ENCODE data around the gene RNU2-63P.
"Not testable (repeated sequence)": the region's sequence is repeated elsewhere in the genome, so short reads cannot be mapped to it uniquely, and the experiment has no call there.

The RNU2-63P gene

DNA sequence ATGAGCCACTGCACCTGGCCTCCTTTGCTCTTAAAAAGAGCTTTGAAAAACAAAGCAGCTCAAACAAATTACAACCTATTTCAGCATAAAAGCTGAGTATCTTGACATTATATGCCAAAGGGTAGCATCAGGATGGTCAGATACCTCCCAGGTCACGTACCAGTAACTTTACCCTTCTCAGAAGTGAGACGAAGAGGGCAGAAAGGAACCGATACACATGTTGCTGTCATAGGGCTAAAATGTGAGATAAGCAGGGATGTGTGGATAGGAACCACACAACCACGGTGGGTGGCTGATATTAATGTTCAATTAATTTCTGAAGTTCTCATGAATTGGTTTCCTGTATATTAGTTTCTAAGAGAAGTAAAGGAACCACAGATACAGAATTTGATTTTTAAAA lies 12.6 kb upstream of the RNU2-63P start:
- DNase-seq (ENCODE audit: low spot score), result no peak

DNA sequence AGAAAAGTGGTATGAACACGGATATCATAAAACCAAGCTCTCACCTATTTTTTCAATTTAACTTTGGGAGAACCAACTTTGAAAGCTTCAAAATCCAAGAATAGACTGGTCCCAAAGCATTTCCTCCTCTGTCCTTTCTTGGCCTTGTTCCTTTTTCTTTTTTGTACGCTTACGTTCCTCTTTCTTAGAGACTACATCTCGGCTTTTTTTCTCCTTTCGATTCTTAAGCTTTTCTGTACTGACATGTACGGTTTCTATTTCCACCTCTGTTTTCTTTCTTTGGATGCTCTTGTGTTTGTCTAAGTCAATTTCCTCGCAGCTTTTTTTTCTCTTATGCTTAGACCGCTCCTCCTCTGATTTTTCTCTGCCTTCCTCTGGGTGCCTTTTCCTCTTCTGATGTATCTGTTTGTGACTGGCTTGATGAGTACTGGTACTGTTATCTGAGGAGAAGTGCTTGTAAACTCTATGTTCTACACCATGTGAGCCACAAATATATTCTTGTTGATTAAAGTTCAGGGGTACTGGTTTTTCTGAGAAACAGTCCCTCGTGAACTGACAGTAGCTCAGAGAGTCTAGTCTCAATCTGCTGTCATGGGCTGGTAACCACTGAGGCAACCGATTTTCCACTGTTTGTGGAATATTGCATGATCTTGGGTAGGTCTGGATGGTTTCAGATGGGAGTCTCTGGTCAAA lies 11.5 kb upstream of the RNU2-63P start:
- DNase-seq (ENCODE audit: low spot score), result no peak

DNA sequence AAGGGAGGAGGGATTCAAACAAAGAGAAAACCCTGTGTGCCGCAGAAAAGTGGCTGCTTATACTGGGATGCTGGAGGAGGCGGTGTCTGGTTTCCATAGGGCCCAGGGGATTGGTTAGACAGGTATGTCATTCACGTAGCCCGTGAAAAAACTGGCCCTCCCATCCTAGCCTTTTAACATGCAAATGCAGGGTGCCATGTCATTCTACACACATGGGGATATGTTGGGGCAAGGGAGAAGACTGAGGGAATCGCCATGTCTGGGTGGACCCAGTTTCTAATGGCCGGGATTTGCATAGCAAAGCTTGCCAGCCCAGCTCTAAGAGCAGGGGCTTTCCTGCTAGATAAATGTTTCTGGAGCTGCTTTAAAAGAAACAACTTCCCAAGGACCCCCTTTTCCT lies 8.2 kb upstream of the RNU2-63P start:
- DNase-seq (ENCODE audit: low spot score), result no peak

DNA sequence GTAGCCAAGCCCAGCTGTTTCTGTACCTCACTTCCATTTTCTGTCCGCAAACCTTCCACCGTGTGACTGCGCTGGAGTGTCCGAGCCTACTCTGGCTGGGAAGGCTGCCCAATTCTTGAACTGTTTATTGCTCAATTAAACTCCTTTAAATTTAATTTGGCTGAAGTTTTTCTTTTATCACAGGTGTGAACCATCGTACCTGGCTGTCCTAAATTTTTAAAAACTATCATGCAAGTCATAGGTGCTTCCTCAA lies 6.2 kb upstream of the RNU2-63P start:
- no peak for DNase-seq (ENCODE audit: low spot score)

DNA sequence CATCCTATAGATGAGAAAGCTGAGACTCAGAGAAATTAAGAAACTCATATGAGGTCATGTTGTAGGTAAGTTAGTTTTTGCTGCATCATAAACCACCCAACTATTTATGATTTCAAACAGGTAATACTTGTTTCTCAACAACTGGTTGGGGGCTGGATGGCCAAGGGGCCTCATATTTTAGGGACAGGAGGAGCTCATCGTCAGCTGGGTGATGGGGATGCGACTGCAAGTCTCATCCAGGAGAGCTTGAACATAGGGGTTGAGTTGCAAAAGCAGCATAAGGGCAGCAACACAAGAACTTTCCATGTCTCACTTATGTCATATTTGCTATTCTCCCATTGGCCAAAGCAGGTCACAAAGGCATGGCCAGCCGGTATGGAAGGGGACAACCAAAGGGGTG lies 3.6 kb upstream of the RNU2-63P start:
- no peak for DNase-seq (ENCODE audit: low spot score)

DNA sequence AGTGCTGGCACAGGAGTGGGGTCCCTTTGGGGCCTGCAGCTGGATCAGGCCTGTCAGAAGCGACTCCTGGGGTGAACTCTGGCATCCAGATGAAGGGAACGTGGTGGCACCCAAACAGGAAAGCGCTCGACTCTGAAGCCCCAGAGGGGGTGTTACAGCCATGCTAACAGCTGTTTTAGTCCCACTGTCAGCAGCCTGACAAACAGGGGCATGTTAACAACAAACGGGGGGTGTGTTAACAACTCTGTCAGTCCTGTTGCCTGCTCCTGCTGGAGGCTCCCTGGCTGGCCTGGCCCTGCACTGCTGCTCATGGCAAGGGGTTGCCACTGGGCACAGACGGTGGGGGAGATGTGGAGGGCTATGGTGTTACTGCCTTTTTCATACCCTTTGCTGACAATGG lies 2.6 kb upstream of the RNU2-63P start:
- DNase-seq (ENCODE audit: low spot score), result no peak

DNA sequence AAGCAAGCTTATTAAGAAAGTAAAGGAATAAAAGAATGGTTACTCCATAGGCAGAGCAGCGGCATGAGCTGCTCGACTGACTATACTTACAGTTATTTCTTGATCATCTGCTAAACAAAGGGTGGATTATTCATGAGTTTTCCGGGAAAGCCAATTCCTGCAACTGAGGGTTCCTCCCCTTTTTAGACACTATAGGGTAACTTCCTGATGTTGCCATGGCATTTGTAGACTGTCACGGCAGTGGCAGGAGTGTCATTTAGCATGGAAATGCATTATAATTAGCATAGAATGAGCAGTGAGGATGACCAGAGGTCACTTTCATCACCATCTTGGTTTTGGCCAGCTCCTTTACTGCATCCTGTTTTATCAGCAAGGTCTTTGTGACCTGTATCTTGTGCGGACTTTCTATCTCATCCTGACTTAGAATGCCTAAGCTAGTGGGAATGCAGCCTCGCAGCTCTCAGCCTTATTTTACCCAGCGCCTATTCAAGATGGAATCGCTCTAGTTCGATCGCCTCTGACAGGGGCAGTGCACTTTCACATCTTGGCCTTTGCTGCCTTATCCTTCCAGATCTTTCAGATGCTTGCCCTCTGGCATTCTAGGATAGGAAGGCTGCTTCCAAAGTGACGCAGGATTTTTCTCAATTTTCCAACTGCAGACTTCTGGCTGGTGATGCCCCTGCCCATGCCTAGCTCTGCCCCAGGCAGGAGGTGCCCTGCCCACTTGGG lies 1.9 kb upstream of the RNU2-63P start:
- not testable (repeated sequence) for DNase-seq (ENCODE audit: low spot score)

DNA sequence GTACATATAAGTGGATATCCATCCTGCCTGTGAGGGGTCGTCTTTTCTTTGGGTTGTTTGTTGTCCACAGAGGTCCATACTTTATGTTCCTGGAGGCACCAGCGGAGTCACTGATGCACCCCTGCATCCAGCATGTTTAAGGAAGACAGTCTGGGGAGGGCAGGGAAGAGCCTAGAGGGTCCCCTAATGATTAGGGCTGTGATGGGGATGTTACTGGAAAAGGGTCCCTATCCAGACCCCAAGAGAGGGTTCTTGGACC lies 1.4 kb upstream of the RNU2-63P start:
- DNase-seq (ENCODE audit: low spot score), result not testable (repeated sequence)

DNA sequence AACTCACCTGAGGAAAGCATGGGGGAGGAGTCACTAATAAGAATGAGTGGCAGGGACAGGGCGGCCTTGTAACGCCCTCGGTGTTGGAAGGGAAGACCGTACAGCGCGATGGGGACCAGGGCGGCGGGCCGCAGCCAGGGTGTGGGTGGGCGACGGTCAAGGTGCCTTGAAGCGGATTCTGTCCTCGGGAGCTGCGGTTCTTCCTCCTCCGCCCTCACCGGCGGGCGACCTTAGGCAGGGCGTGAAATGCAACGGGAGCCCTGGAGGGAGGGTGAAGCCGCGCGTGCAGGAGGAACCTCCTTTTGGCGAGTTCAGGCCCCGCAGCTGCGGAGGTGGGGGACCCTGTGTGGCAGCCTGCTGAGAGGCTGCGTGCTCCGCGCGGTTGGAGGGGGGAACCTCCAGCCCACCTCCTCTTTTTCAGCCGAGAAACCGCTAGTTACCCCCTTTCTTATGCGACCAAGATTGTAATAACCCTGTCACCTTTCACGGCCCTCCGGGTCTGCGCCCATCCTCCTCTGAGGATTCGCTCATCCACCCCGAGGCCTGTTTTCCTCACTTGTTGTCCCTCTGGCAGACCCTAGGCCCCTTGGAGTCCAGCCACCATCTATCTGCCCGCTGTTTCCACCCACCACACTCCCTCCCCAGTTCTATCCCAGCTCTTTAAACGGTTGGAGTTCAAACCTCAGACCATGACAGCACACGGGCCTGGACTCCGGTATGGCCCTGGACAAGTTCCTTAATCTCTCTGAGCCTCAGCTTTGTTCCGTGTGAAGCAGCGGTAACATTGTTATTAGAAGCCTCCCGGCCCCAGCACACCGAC lies 823 bp upstream of the RNU2-63P start:
- DNase-seq (ENCODE audit: low spot score), result no peak

DNA sequence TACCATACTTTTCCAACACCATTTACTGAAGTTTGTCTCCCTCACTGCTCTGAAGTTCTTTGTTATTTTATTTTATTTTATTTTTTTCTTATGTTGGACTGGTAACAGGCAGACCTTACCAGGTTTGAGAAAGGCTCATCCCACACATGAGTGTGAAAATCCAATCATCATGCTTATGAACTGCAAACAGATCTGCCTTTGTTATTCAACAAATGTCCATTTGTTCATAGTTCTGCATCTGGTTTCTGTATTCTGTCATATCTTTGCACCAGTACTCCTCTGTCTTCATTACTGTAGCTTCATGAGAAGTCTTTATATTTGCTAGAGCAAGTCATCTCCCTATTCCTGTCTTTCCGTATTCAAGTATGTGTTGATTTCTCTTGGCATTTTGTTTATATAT lies 5.3 kb downstream of the RNU2-63P start:
- peak; percentile 57 for DNase-seq (ENCODE audit: low spot score)

DNA sequence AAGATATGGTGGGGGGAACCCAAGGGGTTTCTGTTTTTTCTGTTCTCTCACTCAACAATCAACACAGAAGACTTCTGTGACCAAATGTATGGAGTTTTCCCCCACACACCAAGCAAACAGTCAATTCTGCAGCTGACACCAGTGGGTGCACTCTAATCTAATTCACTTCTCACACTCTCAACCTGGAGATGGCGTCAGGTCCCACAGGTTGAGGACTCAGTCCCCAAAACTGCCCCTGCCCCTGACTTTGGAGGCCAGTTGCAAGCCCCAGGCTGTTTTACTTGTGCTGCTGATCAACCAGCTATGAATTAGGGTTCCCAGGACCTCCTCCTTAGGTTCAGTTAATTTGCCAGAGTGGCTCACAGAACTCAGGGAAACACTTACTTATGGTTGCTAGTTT lies 6.2 kb downstream of the RNU2-63P start:
- DNase-seq (ENCODE audit: low spot score), result no peak

DNA sequence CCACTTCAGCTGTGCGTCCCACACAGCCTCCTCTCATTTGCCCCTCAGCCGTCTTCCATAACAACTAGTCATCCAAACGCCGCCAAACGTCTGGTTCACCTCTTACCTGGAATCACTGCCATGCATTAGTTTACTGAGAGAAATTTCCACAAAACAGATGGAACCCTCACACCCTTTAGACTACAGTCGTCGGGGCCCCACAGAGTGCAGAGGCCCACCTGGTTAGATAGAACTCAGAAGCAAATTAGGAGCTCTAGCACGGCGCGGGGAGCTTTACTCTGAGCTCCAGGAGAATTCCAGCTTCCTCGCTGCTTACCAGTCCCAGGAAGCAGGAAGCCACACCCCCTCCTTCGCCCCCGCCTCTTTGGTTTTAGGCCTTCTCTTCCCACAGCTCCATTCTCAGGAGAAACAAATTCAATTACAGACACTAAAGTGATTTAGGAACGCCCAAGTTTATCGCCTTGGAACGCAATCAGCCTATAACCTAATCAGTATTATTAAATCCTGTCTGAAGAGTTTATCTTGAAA lies 9.4 kb downstream of the RNU2-63P start:
- no peak for DNase-seq (ENCODE audit: low spot score)

DNA sequence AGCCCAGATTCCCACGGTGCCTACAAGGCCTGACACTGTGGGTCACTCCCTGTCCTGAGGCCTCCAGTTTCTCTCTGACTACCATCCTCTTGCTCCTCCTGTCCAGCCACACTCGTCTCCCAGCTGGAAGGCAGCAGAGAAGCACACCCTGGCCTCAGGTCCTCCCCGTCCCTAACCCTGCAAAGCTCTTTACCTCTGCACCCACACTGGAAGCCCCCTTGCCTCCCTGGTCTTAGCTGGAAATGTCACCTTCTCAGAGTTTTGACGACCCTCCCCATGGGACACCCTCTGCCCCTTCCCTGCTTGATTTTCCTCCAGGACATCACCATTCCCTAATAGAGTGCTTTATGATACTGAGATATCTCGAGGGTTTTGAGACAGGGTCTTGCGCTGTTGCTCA lies 10.6 kb downstream of the RNU2-63P start:
- no peak for DNase-seq (ENCODE audit: low spot score)

DNA sequence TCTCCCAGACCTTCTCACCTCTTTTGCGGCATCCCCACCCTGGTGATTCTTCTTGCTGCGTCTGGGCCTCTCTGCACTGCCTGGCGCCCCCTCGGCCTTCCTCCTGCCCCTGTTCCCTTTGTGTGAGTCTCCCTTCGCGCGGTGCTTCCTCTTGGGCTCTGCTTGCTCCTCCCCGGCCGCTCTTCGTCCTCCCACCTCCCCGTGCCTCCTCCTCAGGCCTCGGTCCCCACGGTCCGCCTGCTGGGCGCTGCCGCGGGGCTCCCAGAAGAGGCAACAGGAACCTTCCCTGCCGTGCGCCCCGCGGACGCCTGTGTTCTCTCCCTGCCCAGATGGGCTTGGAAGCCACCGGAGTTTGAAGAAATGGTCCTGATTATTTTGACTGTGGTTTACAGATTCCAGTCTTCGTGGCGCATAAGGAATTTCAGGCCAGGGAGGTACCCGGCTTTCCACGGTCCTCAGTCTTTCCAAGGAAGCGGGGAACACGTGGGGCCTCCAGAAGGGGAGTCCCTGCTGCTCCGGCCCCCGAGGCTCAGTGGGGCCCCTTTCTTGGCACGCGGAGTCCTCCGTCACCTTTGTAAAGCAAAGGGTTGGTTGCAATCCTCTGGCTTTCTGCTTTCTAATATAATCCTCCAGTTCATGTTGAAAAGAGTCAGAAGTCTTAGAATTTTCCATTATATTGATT lies 13.1 kb downstream of the RNU2-63P start:
- no peak for DNase-seq (ENCODE audit: low spot score)

DNA sequence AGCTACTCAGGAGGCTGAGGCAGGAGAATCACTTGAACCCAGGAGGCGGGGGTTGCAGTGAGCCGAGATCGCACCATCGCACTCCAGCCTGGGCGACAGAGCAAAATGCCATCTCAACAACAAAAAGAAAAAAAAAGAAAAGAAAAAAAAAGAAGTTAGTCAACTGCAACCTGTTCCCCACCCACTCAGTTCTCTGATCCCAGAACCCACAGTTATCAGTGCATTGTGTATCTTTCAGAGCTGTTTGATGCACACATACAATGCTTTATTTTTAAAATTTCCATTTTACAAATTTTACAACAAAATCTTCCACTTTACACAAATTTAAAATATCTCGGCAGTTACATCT lies 14.0 kb downstream of the RNU2-63P start:
- no peak for DNase-seq (ENCODE audit: low spot score)

DNA sequence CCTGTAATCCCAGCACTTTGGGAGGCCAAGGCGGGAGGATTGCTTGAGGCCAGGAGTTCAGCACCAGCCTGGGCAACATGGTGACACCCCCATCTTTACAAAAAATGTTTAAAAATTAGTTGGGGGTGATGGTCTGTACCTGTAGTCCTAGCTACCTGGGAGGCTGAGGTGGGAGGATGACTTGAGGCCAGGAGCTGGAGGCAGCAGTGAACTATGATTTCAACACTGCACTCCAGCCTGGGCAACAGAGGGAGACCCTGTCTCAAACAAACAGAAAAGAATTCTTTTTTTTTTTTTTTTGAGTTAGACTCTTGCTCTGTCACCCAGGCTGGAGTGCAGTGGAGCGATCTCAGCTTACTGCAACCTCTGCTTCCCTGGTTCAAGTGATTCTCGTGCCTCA lies 15.9 kb downstream of the RNU2-63P start:
- not testable (repeated sequence) for DNase-seq (ENCODE audit: low spot score)

DNA sequence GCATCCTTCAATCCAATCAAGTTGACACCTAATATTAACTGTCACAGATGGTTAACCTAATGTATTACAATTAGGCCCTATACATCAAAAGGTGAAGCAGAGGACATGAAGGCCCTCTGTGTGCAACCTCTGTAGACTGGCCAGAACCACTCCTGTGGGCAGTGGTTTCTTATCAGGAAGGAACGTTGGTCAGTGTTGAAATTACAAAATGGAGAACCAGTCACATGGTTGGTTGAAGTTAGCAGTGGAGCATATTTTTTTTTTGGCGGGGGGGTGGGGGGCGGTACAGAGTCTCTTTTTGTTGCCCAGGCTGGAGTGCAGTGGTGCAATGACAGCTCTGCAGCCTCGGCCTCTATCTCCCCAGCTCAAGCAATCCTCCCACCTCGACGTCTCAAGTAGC lies 19.8 kb downstream of the RNU2-63P start:
- peak; percentile 0 for DNase-seq (ENCODE audit: low spot score)

DNA sequence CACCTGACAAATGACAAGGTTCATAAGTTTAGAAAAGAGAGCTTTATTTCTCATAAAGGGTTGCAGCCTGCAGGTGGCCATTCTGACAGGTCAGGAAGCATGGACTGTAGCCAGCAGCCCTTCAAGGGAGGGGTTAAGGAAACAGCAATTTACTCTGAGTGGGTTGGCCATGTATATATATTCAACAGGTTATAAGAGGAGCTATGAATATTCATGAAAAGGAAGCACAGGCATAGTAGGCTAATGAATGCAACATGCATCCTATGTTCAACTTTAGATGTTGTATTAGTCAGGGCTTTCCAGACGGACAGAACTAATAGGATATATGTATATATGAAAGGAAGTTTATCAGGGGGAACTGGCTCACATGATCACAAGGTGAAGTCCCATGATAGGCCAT lies 20.6 kb downstream of the RNU2-63P start:
- DNase-seq (ENCODE audit: low spot score), result no peak

DNA sequence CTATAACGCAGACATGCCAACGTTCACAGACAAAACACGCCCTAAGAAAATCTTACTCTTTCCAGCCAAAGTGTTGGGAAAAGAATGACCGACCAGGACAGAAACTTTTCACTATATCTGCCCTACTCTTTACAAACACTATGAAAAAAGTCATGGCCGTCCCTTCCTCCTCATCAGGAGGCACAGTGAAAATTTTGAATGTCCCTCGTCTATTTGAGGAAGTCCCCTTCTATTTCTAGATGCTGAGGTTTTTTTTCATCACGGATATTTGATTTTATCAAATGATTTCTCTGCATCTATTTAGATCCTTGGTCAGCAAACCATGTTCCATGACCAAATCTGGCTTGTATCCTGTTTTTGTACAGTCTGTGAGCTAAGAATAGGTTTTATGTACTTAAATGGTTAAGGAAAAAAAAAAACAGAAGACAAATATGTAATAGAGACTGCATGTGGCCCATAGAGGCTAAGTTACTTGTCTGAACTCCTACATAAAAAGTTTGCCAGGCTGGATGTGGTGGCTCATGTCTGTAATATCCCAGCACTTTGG lies 22.0 kb downstream of the RNU2-63P start:
- DNase-seq (ENCODE audit: low spot score), result not testable (repeated sequence)

DNA sequence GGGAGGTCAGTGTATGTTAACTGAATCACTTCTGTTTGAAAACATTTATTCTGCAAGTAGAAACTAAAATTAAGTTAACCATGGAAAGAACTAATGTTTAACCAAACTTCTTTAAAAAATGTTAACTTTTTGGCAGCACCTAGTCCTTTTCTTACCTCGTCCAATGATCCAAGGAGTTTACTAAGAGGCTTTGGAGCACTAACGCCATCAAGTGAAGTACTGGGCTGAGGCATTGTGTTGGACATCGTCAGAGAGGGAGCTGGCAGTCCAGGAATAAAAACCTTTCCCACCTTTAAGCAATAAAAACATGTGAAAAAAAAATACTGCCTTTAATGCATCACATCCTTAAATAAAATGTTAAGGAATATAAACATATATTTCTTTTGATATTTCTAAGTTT lies 23.8 kb downstream of the RNU2-63P start:
- DNase-seq (ENCODE audit: low spot score), result not testable (repeated sequence)

DNA sequence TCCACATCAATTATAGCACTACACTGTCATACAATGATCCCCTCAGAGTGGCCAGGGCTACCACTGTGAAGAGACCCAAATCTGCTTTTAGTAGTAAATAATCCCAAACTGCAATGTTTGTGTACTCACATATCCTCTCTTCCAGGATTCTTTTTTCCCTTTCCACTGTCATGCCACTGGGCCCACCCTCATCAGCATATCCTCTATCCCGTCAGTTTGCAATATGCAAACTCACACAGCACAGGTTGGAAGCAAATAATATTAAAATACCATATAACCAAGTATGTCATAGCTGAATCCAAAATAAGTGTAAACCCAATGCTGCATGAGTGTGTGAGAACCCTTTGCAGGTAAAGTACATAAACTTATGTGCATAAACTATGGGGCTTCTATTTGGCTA lies 28.9 kb downstream of the RNU2-63P start:
- not testable (repeated sequence) for DNase-seq (ENCODE audit: low spot score)

DNA sequence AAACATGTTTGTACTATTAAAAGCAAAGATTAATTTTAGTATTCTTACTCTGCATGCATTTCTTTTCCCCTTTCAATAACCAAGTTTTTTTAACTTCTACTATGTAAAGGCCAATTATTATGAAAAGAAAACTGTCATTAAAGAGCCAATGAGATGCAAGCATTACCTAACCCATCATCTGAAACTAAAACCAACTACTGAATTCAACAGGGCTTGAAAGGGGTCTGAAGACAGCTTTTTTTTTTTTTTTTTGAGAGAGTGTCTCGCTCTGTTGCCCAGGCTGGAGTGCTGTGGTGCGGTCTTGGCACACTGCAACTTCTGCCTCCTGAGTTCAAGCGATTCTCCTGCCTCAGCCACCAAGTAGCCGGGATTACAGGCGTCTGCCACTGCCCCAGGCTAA lies 30.4 kb downstream of the RNU2-63P start:
- DNase-seq (ENCODE audit: low spot score), result not testable (repeated sequence)

DNA sequence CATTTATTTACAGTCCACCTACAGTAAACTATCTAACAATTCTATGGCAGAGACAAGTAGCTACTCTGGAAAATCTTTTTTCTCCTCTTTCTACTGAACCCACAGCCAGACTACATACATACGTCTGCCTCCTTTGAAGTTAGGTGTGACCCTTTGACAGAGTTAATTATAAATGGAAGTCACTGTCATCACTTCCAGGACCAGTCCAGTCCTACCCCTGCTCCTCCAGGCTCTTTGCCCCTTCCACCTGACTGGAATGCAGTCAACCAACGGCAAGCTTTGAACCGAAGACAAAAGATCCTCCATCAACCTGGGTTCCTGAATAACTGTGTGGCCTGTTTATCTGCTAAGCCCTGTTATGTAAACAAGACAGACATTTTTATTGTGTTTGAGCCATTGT lies 35.2 kb downstream of the RNU2-63P start:
- DNase-seq (ENCODE audit: low spot score), result not testable (repeated sequence)
